ENCODE measurements around the gene FGF10.

The FGF10 gene

GRCh38 chr5:44389090-44389822 is at the start of gene FGF10:
FGF10 (minus strand) TSS chr5:44389420; CDS start chr5:44388682, 738 bp downstream.
- H3K27me3 Mint-ChIP-seq (ENCODE audit: low read depth), result peaks cover 44% of the 10 kb centered on the region
- no peak for TF ChIP-seq CTCF (IDR thresholded peaks at IDR 0.05; ENCODE audit: unreplicated experiment in 3 of 3)
- H3K36me3 Mint-ChIP-seq (ENCODE audit: low read depth), result no peaks in the 10 kb centered on the region
- peak within 1 kb of the TSS; percentile 73 to 86 (median 77) for H3K27ac Mint-ChIP-seq
- H3K4me1 Mint-ChIP-seq, result peaks cover 35% of the 10 kb centered on the region
- H3K9me3 Mint-ChIP-seq, result no peaks in the 10 kb centered on the region
- H3K4me3 Mint-ChIP-seq, result peak within 1 kb of the TSS; percentile 93 to 96 (median 94)

GRCh38 chr5:44426944-44427343 is 37.7 kb upstream of the FGF10 start:
- no peaks in the 10 kb centered on the region for H3K36me3 Mint-ChIP-seq (ENCODE audit: low read depth)
- TF ChIP-seq CTCF (IDR thresholded peaks at IDR 0.05; ENCODE audit: unreplicated experiment in 3 of 3), result no peak
- no peaks in the 10 kb centered on the region for H3K4me1 Mint-ChIP-seq
- H3K27ac Mint-ChIP-seq, result no peak overlapping the region
- no peaks in the 10 kb centered on the region for H3K27me3 Mint-ChIP-seq (ENCODE audit: low read depth)
- no peak overlapping the region for H3K4me3 Mint-ChIP-seq
- no peaks in the 10 kb centered on the region for H3K9me3 Mint-ChIP-seq

GRCh38 chr5:44412286-44412685 is 23.1 kb upstream of the FGF10 start:
- Mint-ChIP-seq H3K9me3 (no peaks in the 10 kb centered on the region), H3K4me1 (no peaks in the 10 kb centered on the region), H3K27ac (no peak overlapping the region), H3K36me3 (ENCODE audit: low read depth) (no peaks in the 10 kb centered on the region), H3K27me3 (ENCODE audit: low read depth) (no peaks in the 10 kb centered on the region), H3K4me3 (no peak overlapping the region)
- no peak for TF ChIP-seq CTCF (IDR thresholded peaks at IDR 0.05; ENCODE audit: unreplicated experiment in 3 of 3)

GRCh38 chr5:44402084-44402483 is 12.9 kb upstream of the FGF10 start:
- H3K27ac Mint-ChIP-seq, result no peak overlapping the region
- H3K9me3 Mint-ChIP-seq, result no peaks in the 10 kb centered on the region
- H3K4me3 Mint-ChIP-seq, result no peak overlapping the region
- peaks cover 6% of the 10 kb centered on the region for H3K4me1 Mint-ChIP-seq
- H3K27me3 Mint-ChIP-seq (ENCODE audit: low read depth), result no peaks in the 10 kb centered on the region
- no peaks in the 10 kb centered on the region for H3K36me3 Mint-ChIP-seq (ENCODE audit: low read depth)
- TF ChIP-seq CTCF (IDR thresholded peaks at IDR 0.05; ENCODE audit: unreplicated experiment in 3 of 3), result no peak

DNA sequence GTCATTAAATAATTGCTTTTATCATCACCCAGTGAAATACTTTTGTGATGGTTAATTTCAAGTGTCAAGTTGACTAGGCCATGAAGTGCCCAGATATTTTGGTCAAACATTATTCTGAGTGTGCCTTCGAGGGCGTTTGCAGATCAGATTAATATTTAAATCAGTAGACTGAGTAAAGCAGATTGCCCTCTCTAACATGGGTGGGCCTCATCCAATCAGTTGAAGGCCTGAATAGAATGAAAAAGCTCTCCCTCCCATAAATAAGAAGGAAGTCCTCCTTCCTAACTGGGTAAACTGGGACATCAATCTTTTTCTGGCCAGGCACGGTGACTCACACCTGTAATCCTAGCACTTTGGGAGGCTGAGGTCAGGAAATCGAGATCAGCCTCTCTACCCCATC is 12.4 kb upstream of the FGF10 start:
- Mint-ChIP-seq H3K4me1 (peaks cover 6% of the 10 kb centered on the region), H3K27me3 (ENCODE audit: low read depth) (no peaks in the 10 kb centered on the region), H3K36me3 (ENCODE audit: low read depth) (peaks cover 4% of the 10 kb centered on the region), H3K9me3 (no peaks in the 10 kb centered on the region), H3K4me3 (no peak overlapping the region), H3K27ac (no peak overlapping the region)
- no peak for TF ChIP-seq CTCF (IDR thresholded peaks at IDR 0.05; ENCODE audit: unreplicated experiment in 3 of 3)

DNA sequence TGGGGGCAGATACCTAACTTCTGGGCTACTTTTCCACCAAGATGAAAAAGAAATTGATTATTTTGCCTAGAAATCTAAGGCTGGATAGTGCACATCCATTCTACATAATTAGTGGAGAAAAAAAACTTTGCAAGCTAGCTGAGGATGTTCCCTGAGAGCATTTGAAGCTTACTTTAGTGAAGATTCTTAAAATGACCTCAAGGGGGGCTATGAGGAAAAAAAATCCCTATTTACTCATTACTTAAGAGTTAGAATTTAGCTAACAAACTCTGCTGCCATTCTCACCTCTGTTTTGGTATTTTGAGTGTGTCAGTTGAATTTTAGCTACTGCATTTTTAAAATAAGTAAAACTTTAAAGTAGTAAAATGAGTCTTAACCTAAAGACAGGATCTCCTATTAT is 9.2 kb upstream of the FGF10 start:
- Mint-ChIP-seq H3K27ac (no peak overlapping the region), H3K27me3 (ENCODE audit: low read depth) (peaks cover 3% of the 10 kb centered on the region), H3K36me3 (ENCODE audit: low read depth) (peaks cover 9% of the 10 kb centered on the region), H3K9me3 (no peaks in the 10 kb centered on the region), H3K4me1 (peaks cover 6% of the 10 kb centered on the region), H3K4me3 (no peak overlapping the region)
- no peak for TF ChIP-seq CTCF (IDR thresholded peaks at IDR 0.05; ENCODE audit: unreplicated experiment in 3 of 3)
